GM23338 (cell line): ENCODE measurements around the gene XKR7. TPM values are rescaled to one million over a fixed set of nuclear protein-coding genes. Genes with fewer than 3 reads are reported as not detected.

Source experiments
- CREB1 ChIP-seq: fragments of 250-450 bp; sonication (Bioruptor Pico); IDR thresholded peaks from 2 replicates; pipeline ENCODE4 v1.5.0; 2020; ENCODE audit warnings: low read depth, mild to moderate bottlenecking, moderate library complexity
- ZNF331 ChIP-seq: fragments of 250-450 bp; sonication (Bioruptor Pico); IDR thresholded peaks from 2 replicates; pipeline ENCODE4 v1.5.0; 2020; ENCODE audit warnings: low read depth, mild to moderate bottlenecking, moderate library complexity
- polyA plus RNA-seq: library from polyadenylated mRNA; unstranded; fragments of >200 nt; fragmentation: Nextera tagmentation; extraction: Ambion mirVana; gene quantifications from 2 replicates; pipeline ENCODE4 v1.2.1, GENCODE V29; 2016
- small RNA-seq: library from RNA; depleted of rRNA; stranded (forward); fragments of <200 nt; gene quantifications from one replicate; pipeline ENCODE3, GENCODE V24; 2014; ENCODE audit warnings: low replicate concordance
- total RNA-seq: library from RNA; depleted of rRNA; stranded (reverse); fragments of >200 nt; shearing (Covaris generic); gene quantifications from 2 replicates; pipeline ENCODE4 v1.2.3, GENCODE V29; 2014; rRNA removed
- TF ChIP-seq, protein P1 (sequence below): IDR thresholded peaks from 2 replicates; pipeline ENCODE4 v1.6.1; 2016; ENCODE audit warnings: antibody characterized with exemption
- TF ChIP-seq, protein P2 (sequence below), 2 experiments: fragments of 200-600 bp in 1 of 2; sonication (generic) in 1 of 2; conservative IDR thresholded peaks; 2 replicates each; pipeline versions ENCODE4 v1.5.1 to v1.6.1; 2016 to 2017; ENCODE audit warnings: antibody characterized with exemption in 2 of 2, low read depth in 2 of 2, mild to moderate bottlenecking in 2 of 2, moderate library complexity in 1 of 2

Gene XKR7
- total and polyA plus RNA-seq, 2 experiments from 2014 or later: 0.61 to 3.9 TPM

DNA sequence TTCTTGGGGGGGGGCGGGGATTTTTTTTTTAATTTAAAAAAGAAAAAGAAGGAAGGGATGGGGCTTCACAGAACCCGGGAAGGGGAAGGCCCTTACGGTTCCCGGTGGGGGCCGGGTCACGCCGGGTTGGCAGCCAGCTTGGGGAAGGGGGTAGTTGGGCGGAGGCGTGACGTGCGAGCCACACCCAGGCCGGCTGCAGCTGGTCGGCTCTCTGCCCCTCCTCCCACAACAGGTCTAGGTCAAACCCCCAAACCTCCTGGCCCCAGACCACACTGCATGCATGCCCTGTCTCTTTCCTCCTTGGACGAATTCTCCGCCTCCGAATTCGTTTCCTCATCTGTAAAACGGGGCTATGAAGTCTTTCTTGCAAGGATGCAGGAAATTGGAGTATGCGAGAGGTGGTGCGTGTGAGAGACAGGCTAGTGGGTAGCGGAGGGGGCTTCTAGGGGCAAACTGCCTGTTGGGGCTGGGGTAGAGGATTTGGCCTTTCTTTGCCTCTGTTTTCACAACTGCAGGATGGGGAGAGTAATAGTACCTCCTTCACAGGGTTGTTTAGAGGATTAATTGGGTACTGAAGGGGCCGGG, 84.9 kb downstream of the XKR7 start (continued):
- TF ChIP-seq, protein P1, sequence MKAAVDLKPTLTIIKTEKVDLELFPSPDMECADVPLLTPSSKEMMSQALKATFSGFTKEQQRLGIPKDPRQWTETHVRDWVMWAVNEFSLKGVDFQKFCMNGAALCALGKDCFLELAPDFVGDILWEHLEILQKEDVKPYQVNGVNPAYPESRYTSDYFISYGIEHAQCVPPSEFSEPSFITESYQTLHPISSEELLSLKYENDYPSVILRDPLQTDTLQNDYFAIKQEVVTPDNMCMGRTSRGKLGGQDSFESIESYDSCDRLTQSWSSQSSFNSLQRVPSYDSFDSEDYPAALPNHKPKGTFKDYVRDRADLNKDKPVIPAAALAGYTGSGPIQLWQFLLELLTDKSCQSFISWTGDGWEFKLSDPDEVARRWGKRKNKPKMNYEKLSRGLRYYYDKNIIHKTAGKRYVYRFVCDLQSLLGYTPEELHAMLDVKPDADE: no peak
- TF ChIP-seq ZNF331 (CRISPR knock-in tag) (no peak), CREB1 (CRISPR knock-in tag) (peak; percentile 78)
- TF ChIP-seq, protein P2, sequence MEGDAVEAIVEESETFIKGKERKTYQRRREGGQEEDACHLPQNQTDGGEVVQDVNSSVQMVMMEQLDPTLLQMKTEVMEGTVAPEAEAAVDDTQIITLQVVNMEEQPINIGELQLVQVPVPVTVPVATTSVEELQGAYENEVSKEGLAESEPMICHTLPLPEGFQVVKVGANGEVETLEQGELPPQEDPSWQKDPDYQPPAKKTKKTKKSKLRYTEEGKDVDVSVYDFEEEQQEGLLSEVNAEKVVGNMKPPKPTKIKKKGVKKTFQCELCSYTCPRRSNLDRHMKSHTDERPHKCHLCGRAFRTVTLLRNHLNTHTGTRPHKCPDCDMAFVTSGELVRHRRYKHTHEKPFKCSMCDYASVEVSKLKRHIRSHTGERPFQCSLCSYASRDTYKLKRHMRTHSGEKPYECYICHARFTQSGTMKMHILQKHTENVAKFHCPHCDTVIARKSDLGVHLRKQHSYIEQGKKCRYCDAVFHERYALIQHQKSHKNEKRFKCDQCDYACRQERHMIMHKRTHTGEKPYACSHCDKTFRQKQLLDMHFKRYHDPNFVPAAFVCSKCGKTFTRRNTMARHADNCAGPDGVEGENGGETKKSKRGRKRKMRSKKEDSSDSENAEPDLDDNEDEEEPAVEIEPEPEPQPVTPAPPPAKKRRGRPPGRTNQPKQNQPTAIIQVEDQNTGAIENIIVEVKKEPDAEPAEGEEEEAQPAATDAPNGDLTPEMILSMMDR (conservative IDR thresholded peaks at IDR 0.05; ENCODE audit: low read depth in 2 of 2): no peak

Small RNAs within 50 kb of the gene (small RNA-seq; reads per million reads assigned to genes)
- gene RNA5SP481: not detected
- gene RNA5SP482: not detected

Other genes with a start within 250 kb of the XKR7 start
- gene BCL2L1, start 245.3 kb upstream of the XKR7 start, total RNA-seq: 108 and 110 TPM in 2 replicates
- gene BCL2L1, start 245.3 kb upstream of the XKR7 start, polyA plus RNA-seq: 39.9 and 42.4 TPM in 2 replicates
- gene TPX2, start 228.9 kb upstream of the XKR7 start, total RNA-seq: 148 and 159 TPM in 2 replicates
- gene TPX2, start 228.9 kb upstream of the XKR7 start, polyA plus RNA-seq: 94.1 and 101 TPM in 2 replicates
- 0.28 TPM in 1 of 2 replicates, not detected in the other for gene MYLK2, start 148.8 kb upstream of the XKR7 start, total RNA-seq
- gene MYLK2, start 148.8 kb upstream of the XKR7 start, polyA plus RNA-seq: 0.21 and 0.23 TPM in 2 replicates
- not detected in 2 replicates for gene FOXS1, start 122.5 kb upstream of the XKR7 start, total RNA-seq
- 0.26 TPM in 1 of 2 replicates, not detected in the other for gene FOXS1, start 122.5 kb upstream of the XKR7 start, polyA plus RNA-seq
- gene DUSP15, start 97.6 kb upstream of the XKR7 start, total RNA-seq: 2.8 and 5.9 TPM in 2 replicates
- gene DUSP15, start 97.6 kb upstream of the XKR7 start, polyA plus RNA-seq: 0.61 and 0.99 TPM in 2 replicates
- gene TTLL9, start 97.5 kb upstream of the XKR7 start, total RNA-seq: 0.39 TPM in 1 of 2 replicates, not detected in the other
- not detected in 2 replicates for gene TTLL9, start 97.5 kb upstream of the XKR7 start, polyA plus RNA-seq
- gene PDRG1, start 16.1 kb upstream of the XKR7 start, total RNA-seq: 10.5 and 14.8 TPM in 2 replicates
- gene PDRG1, start 16.1 kb upstream of the XKR7 start, polyA plus RNA-seq: 27.8 and 28.4 TPM in 2 replicates
- 9.6 and 13.3 TPM in 2 replicates for gene CCM2L, start 42.3 kb downstream of the XKR7 start, total RNA-seq
- gene CCM2L, start 42.3 kb downstream of the XKR7 start, polyA plus RNA-seq: 4.9 and 6.4 TPM in 2 replicates
- gene HCK, start 84.1 kb downstream of the XKR7 start, total RNA-seq: 0.97 and 1.2 TPM in 2 replicates
- gene HCK, start 84.1 kb downstream of the XKR7 start, polyA plus RNA-seq: 0.43 TPM in 1 of 2 replicates, not detected in the other
- 47.5 and 52.6 TPM in 2 replicates for gene TM9SF4, start 141.6 kb downstream of the XKR7 start, total RNA-seq
- 20.3 and 20.4 TPM in 2 replicates for gene TM9SF4, start 141.6 kb downstream of the XKR7 start, polyA plus RNA-seq
- gene PLAGL2, start 239.6 kb downstream of the XKR7 start, total RNA-seq: 28.2 and 32.0 TPM in 2 replicates
- gene PLAGL2, start 239.6 kb downstream of the XKR7 start, polyA plus RNA-seq: 13.2 and 14.1 TPM in 2 replicates
- gene POFUT1, start 239.7 kb downstream of the XKR7 start, total RNA-seq: 34.0 and 34.8 TPM in 2 replicates
- 9.3 and 10.3 TPM in 2 replicates for gene POFUT1, start 239.7 kb downstream of the XKR7 start, polyA plus RNA-seq